Stimulated activated memory B cell treated with anti-CD40 and anti-IgM and Interleukin-4, amounts not matched to agents 10 μg/mL and 1 μg/mL and 100 μg/mL, for 72 hours (primary cell): ENCODE results near the gene ADAMTS1.

Source experiments
- ATAC-seq: fragments of 150-1000 bp; cut with Tn5 transposase; 2 replicates; pipeline ENCODE4 v1.10.0; 2021
- H3K27ac Mint-ChIP-seq: one replicate; pipeline ENCODE4 v1.8.0; 2022; ENCODE audit warnings: mild to moderate bottlenecking, mixed read lengths
- H3K27me3 Mint-ChIP-seq: one replicate; pipeline ENCODE4 v1.8.0; 2022; ENCODE audit warnings: mixed read lengths
- H3K36me3 Mint-ChIP-seq: one replicate; pipeline ENCODE4 v1.8.0; 2022; ENCODE audit warnings: mixed read lengths
- H3K4me1 Mint-ChIP-seq: one replicate; pipeline ENCODE4 v1.8.0; 2022; ENCODE audit warnings: mixed read lengths
- H3K4me3 Mint-ChIP-seq: one replicate; pipeline ENCODE4 v1.8.0; 2022; ENCODE audit warnings: mild to moderate bottlenecking, moderate library complexity, mixed read lengths
- H3K9me3 Mint-ChIP-seq: one replicate; pipeline ENCODE4 v1.8.0; 2022; ENCODE audit warnings: mixed read lengths

The ADAMTS1 gene

DNA sequence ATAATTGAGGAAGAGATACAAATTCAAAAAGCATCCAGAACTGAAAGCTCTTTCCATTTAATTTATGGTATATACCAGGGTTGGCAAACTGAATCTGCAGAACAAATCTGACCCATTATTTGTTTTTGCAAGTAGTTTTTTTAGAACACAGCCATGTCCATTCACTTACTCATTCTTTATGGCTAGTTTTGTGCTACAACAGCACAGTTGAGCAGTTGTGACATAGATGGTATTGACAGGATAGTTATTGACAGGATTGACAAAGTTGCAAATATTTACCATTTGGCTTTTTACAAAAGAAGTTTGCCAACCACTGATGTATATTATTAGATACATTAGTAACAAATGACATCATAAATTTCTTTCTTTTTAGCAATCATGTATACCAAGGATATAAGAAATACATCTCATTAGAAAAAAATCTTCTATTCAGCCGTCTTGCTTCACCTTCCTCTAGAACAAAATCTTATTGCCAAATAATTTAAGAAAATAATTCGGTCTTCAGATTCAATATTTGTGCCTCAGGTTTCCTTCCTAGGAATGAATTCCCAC lies 9.4 kb downstream of the ADAMTS1 start:
- no peak overlapping the region for H3K27ac Mint-ChIP-seq
- no peak overlapping the region for H3K4me3 Mint-ChIP-seq
- H3K27me3 Mint-ChIP-seq = peaks cover 21% of the 10 kb centered on the region
- H3K36me3 Mint-ChIP-seq = no peaks in the 10 kb centered on the region
- no peaks in the 10 kb centered on the region for H3K9me3 Mint-ChIP-seq
- no peaks in the 10 kb centered on the region for H3K4me1 Mint-ChIP-seq
- ATAC-seq = no peak

DNA sequence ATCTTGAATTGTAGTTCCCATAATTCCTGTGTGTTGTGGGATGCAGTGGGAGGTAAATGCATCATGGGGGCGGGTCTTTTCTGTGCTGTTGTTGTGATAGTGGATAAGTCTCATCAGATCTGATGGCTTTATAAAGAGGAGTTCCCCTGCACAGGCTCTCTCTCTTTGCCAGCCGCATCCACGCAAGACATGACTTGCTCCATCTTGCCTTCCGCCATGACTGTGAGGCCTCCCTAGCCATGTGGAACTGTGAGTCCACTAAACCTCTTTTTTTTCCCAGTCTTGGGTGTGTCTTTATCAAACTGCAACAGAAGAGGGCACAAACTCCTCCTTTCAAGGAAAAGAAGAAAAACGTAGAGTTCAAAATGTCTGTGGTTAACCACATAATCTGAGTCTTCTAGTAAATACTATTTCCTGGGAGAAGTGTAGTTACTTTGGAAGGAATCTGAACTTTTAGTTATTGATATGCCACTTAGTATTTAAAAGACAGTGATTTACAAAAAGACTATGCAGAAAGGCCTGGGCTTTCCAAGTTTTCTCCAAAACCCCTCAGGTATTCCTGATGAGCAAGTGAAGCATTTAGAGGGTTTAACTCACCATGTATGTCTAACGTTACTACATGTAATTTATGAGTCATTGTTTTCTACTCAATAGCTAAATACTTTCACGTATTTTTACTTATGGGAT lies 10.0 kb downstream of the ADAMTS1 start:
- Mint-ChIP-seq H3K27ac (no peak overlapping the region), H3K36me3 (no peaks in the 10 kb centered on the region), H3K9me3 (no peaks in the 10 kb centered on the region), H3K27me3 (peaks cover 15% of the 10 kb centered on the region), H3K4me3 (no peak overlapping the region), H3K4me1 (no peaks in the 10 kb centered on the region)
- ATAC-seq = no peak

DNA sequence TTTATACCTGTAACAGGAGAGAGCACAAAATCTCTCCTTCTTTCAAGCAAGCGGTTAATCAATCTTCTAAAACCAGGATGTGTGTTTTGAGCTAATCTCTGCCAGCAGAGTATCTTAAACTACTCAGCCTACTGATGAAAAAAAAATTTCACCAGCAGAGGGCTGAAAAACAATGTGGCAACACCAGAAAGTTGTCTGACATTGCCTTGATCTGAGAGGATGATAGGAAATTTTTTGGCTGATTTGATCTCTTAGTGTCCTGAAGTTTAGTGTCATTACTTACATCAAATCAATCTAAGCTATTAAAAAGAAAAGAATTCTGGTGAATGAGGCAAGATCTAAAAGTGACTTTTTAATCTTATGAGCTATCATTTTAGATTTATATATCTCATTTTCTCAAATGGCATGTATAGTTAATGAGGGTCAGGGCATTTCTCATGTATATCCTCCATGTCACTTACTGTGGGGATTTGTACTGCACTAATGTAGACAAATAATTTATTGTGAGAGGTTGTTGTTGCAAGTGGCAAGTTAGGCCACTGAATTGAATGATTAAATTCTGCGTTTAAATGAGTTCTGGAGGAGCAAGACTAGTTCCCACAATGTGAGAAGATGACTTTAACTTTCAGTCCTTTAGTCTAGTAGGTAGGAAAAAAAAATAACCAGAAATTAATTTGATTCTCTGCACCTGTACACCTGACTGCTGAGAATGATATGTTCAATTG lies 10.9 kb downstream of the ADAMTS1 start:
- peaks cover 10% of the 10 kb centered on the region for H3K27me3 Mint-ChIP-seq
- no peak for ATAC-seq
- H3K4me1 Mint-ChIP-seq = no peaks in the 10 kb centered on the region
- no peak overlapping the region for H3K27ac Mint-ChIP-seq
- no peaks in the 10 kb centered on the region for H3K9me3 Mint-ChIP-seq
- H3K36me3 Mint-ChIP-seq = no peaks in the 10 kb centered on the region
- H3K4me3 Mint-ChIP-seq = no peak overlapping the region

DNA sequence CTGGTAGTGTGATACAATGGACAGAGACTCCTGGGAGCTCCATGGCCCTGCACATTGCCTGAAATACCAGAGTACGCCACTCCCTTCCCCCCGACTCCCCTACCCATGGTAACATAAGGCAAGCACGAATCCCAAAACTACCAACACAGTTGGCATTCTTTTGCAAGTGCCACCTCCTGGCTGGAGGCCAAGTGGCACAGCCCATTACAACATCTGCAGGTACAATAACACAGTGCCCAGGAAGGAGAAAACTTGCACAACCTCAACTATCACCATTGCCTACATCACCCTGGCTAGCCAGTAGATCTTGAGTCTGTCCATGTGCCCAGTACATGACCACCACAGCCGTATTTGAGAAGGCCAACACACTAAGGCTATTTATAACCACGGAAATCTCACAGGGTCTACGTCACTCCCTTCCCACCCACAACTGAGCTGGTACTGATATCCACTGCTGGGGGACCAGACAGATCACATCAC lies 11.7 kb downstream of the ADAMTS1 start:
- Mint-ChIP-seq H3K4me3 (no peak overlapping the region), H3K4me1 (no peaks in the 10 kb centered on the region), H3K27me3 (peaks cover 10% of the 10 kb centered on the region), H3K36me3 (no peaks in the 10 kb centered on the region), H3K27ac (no peak overlapping the region), H3K9me3 (no peaks in the 10 kb centered on the region)
- ATAC-seq = no peak

DNA sequence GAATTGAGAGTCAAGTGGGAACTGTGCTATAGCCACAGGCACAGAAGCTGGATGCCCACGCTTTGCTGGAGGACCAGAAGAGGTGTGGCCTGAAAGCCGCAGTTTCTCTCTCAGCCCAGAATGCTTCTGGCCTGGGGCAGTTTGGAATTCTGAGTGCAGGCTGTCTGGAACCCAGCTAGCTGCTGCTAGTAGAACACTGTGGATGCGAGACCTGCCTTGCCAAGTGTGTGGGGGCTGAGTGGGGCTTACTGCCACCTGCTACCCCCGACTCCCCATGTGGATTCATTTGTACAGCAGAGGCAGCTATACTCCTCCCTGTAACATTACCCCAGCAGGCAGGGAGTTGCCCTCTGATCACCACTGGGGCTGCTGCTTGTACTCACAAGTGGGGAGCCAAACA lies 12.2 kb downstream of the ADAMTS1 start:
- ATAC-seq = no peak

DNA sequence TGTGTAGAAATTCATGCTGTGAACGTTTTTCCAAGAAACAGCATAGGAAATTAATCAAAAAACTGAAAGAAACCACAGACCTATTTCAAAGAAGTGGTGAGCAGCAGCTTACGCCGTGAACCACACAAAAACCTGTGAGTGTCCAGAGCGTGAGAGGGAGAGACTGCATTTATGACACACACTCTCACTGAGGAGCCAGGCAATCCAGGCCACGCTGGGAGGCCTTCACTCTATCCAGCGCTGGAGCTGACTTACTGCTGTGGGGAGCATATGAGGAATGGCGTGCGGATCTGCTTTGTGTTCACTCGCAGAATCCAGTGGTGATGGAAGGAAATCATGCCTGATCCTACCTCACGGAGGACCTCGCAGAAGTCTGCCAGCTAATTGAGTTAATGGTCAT lies 12.7 kb downstream of the ADAMTS1 start:
- H3K9me3 Mint-ChIP-seq = no peaks in the 10 kb centered on the region
- no peak for ATAC-seq
- no peaks in the 10 kb centered on the region for H3K36me3 Mint-ChIP-seq
- peaks cover 6% of the 10 kb centered on the region for H3K27me3 Mint-ChIP-seq
- no peak overlapping the region for H3K4me3 Mint-ChIP-seq
- no peak overlapping the region for H3K27ac Mint-ChIP-seq
- no peaks in the 10 kb centered on the region for H3K4me1 Mint-ChIP-seq

More for the DNA sequence above, 12.2 kb downstream of the ADAMTS1 start:
- H3K4me3 Mint-ChIP-seq = no peak overlapping the region
- no peaks in the 10 kb centered on the region for H3K4me1 Mint-ChIP-seq
- H3K27ac Mint-ChIP-seq = no peak overlapping the region
- no peaks in the 10 kb centered on the region for H3K9me3 Mint-ChIP-seq
- H3K27me3 Mint-ChIP-seq = peaks cover 10% of the 10 kb centered on the region
- no peaks in the 10 kb centered on the region for H3K36me3 Mint-ChIP-seq

DNA sequence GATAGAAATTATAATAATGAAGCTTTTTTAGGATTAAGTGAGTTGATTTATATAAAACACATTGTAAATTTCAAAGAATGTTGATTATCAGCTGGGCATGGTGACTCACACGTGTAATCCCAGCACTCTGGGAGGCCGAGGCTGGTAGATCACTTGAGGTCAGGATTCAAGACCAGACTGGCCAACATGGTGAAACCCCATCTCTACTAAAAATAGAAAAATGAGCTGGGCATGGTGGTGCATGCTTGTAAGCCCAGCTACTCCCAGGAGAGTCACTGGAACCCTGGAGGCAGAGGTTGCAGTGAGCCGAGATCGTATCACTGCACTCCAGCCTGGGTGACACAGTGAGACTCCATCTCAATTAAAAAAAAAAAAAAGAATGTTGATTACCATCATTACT lies 18.4 kb downstream of the ADAMTS1 start:
- Mint-ChIP-seq H3K4me1 (no peaks in the 10 kb centered on the region), H3K36me3 (no peaks in the 10 kb centered on the region), H3K4me3 (no peak overlapping the region), H3K9me3 (peaks cover 3% of the 10 kb centered on the region), H3K27ac (no peak overlapping the region), H3K27me3 (no peaks in the 10 kb centered on the region)
- no peak for ATAC-seq

DNA sequence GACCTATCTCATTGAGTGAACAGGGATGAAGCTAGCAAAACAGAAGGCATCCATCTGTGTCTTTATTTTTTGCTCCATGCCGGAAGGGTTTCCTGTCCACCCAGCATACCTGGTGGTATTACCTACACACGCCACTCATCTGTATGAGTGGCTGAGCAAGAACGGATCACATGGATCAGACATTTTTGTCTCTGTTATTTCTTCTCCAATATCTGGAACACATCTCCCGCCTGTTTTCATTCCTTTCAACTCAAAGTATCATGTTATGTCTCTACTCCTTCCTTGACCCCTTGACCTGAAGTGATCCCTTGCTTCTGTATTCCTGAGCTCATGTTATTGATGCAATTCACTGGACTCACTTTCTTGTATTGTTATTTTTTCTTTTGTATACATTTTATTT lies 24.7 kb downstream of the ADAMTS1 start:
- H3K36me3 Mint-ChIP-seq = no peaks in the 10 kb centered on the region
- H3K9me3 Mint-ChIP-seq = no peaks in the 10 kb centered on the region
- H3K4me3 Mint-ChIP-seq = no peak overlapping the region
- H3K27ac Mint-ChIP-seq = no peak overlapping the region
- H3K4me1 Mint-ChIP-seq = no peaks in the 10 kb centered on the region
- no peaks in the 10 kb centered on the region for H3K27me3 Mint-ChIP-seq
- ATAC-seq = no peak

DNA sequence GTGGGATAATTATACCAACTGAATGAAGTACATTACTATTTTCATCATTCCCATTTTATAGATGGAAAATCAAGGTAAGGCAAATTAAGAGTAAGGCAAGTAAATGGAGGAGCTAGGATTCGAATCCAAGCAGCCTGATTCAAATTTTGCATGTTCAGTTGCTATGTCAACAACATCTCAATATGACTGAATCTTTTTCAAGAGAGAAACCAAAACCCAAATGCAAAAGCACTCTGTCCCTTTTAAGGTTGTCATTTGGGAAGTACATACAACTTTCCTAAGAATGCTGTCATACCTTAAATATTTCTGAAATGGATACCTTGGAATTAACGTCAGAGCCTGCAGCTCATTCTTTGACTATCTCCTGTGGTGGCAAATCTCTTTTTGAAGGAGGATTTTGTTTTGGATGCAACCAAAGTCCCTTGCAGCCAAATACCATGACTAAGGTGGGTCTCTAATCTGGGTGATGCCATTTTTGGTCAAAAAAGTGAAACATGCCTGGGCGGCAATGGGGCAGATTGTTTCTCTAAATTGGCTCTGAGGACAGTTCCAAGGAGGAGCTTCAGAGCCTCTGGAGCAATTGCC lies 25.4 kb downstream of the ADAMTS1 start:
- H3K9me3 Mint-ChIP-seq = no peaks in the 10 kb centered on the region
- H3K4me3 Mint-ChIP-seq = no peak overlapping the region
- no peaks in the 10 kb centered on the region for H3K4me1 Mint-ChIP-seq
- H3K27ac Mint-ChIP-seq = no peak overlapping the region
- ATAC-seq = no peak
- no peaks in the 10 kb centered on the region for H3K27me3 Mint-ChIP-seq
- H3K36me3 Mint-ChIP-seq = no peaks in the 10 kb centered on the region

DNA sequence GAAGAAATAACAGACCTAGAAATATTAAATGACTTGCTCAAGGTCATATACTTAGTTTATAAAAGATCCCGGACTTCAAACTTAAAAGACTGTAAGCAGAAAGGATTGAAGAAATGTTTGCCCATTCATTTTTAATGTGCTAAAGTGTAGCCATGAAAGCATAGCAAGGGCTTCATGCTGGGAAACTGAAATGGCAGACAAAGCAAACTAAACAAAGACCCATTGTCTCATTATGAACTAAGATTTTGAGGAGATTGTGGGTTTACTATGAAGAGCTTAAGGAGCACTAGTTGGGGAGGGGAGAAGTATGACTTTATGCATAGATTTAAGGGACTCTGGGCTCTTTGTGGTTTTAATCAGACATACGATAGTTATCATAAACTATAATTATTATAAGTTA lies 26.3 kb downstream of the ADAMTS1 start:
- Mint-ChIP-seq H3K36me3 (no peaks in the 10 kb centered on the region), H3K4me3 (no peak overlapping the region), H3K27ac (no peak overlapping the region), H3K27me3 (no peaks in the 10 kb centered on the region), H3K9me3 (no peaks in the 10 kb centered on the region), H3K4me1 (no peaks in the 10 kb centered on the region)
- ATAC-seq = no peak

DNA sequence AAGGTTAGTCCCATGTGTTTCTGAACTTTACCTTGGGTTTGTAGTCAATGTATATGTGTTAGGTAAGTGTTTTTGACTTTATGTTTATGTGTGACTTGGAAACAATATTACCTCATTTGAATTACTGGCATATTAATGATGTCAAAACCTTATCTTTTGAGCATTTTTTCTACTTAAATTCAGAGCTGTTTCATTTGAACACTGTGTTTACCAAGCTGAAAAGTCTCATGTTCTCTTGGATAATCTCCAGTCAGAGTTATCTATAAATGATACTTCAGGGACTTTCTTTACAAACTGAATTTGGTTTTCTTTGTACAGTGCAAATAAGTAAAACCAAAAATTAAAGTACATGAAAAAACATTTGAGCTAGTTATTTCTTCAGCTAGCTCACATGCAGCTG lies 30.0 kb downstream of the ADAMTS1 start:
- Mint-ChIP-seq H3K4me1 (no peaks in the 10 kb centered on the region), H3K27me3 (no peaks in the 10 kb centered on the region), H3K36me3 (no peaks in the 10 kb centered on the region), H3K27ac (no peak overlapping the region), H3K9me3 (no peaks in the 10 kb centered on the region), H3K4me3 (no peak overlapping the region)
- ATAC-seq = no peak

DNA sequence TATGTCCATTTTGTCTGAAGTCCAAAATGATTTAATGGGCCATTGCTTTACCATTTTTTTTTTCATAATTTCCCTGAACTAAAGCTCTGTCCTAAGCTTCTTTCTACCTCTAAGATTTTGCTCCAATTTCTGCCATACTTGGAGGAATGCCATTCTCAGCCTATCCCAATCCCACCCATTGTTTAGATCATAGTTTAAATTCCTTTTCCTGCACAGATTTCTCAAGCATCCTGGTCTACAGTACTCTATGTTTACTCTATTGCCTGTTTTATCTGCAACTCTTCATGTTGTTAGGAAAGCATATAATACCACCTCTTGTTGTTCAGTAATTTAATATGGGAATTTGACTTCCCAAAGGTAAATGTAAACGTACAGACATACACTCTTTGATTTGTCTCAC lies 30.8 kb downstream of the ADAMTS1 start:
- H3K27ac Mint-ChIP-seq = no peak overlapping the region
- no peak overlapping the region for H3K4me3 Mint-ChIP-seq
- H3K27me3 Mint-ChIP-seq = no peaks in the 10 kb centered on the region
- H3K36me3 Mint-ChIP-seq = no peaks in the 10 kb centered on the region
- H3K9me3 Mint-ChIP-seq = no peaks in the 10 kb centered on the region
- H3K4me1 Mint-ChIP-seq = no peaks in the 10 kb centered on the region
- ATAC-seq = no peak

DNA sequence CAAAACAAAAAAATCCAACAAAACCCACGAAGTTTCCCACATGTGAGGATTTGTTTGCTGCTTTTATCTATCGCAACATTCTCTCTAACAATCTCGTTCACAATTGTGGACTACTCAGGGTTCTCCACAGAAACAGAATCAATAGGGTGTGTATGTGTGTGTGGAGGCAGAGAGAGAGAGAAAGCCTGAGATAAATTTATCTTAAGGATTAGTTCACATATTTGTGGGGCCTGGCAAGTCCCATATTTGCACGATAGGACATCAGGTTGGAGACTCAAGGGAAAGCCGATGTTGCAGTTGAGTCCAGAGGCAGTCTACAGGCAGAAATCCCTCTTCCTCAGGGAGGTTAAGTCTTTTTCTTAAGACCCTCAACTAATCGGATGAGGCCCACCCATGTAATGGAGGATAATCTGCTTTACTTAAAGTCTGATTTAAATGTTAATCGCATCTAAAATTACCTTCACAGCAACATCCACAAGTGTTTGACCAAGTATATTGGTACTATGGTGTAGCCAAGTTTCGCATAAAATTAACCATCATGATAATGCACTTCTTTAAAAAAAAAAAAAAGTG lies 31.7 kb downstream of the ADAMTS1 start:
- Mint-ChIP-seq H3K4me1 (no peaks in the 10 kb centered on the region), H3K9me3 (no peaks in the 10 kb centered on the region), H3K36me3 (no peaks in the 10 kb centered on the region), H3K27me3 (no peaks in the 10 kb centered on the region), H3K4me3 (no peak overlapping the region), H3K27ac (no peak overlapping the region)
- no peak for ATAC-seq

DNA sequence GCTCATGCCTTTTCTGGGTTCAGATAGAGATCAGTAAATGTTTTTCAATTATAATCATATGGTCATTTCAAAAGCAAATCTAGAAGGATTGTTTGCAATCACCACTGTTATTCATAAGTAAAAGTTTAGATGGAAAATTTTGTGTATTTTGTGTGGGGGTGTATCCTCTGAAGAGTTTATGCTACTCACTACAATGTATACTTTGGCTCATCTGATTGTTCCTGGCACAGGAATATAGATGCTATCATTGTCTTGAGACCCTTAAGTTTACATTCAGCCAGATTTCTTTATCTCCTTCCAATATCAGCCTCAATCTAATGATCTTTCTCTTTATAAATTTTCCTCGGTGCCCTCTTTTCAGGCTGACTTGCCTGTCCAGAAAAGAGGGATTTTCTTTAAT lies 33.0 kb downstream of the ADAMTS1 start:
- Mint-ChIP-seq H3K4me3 (no peak overlapping the region), H3K27ac (no peak overlapping the region), H3K36me3 (no peaks in the 10 kb centered on the region), H3K9me3 (no peaks in the 10 kb centered on the region), H3K27me3 (no peaks in the 10 kb centered on the region), H3K4me1 (no peaks in the 10 kb centered on the region)
- no peak for ATAC-seq

DNA sequence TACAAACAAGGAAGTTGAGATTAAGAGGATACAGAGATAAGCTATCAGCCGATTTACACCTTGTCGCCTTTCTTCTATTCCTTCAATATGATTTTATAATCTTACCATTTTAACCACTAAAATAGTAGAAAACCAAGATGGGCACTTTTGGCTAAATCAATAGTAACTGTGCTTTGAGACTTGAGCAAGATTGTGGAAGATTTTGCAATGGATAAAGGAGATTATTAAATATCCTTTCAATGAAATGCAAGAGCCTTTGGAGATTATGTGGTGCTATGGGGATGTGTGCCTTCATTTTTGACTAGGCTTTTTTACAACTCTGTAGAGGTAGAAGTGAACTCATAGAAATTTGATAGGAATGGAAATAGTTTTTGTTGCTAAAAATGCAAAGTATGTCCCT lies 33.7 kb downstream of the ADAMTS1 start:
- no peaks in the 10 kb centered on the region for H3K9me3 Mint-ChIP-seq
- H3K36me3 Mint-ChIP-seq = no peaks in the 10 kb centered on the region
- H3K4me3 Mint-ChIP-seq = no peak overlapping the region
- ATAC-seq = no peak
- no peak overlapping the region for H3K27ac Mint-ChIP-seq
- H3K4me1 Mint-ChIP-seq = no peaks in the 10 kb centered on the region
- no peaks in the 10 kb centered on the region for H3K27me3 Mint-ChIP-seq
